ENCODE results near the gene DNAJA3. TPM values are rescaled to one million over a fixed set of nuclear protein-coding genes. Genes with fewer than 3 reads are reported as not detected.
A peak's percentile ranks its signal among the peaks of the same experiment; 100 is the strongest.

DNAJA3 gene
- total RNA-seq, 2 experiments from 2014 or later = 103 to 107 TPM

DNA sequence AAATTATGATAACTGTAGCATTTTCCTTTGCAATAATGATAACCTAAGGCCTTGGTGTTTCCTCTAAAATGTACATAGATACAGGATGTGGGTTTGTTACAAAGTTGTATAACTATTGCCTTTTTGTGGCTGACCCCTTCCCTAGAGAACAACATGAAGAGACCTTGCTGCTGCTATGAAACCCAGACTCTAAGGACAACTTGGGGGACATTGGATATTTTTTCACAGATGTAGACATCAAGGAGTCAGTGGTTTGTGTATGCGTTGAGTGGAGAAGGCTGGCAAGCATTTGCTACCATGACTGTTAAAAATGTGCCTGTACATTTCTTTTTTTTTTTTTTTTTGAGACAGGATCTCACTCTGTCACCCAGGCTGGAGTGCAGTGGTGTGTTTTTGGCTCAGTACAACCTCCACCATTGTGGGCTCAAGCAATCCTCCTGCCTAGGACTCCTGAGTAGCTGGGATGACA lies 62.9 kb downstream of the DNAJA3 start:
- no peak for DNase-seq
- Mint-ChIP-seq H3K9me3 (no peaks in the 10 kb centered on the region), H3K27me3 (no peaks in the 10 kb centered on the region), H3K27ac (peak overlapping the region; percentile 85), H3K4me1 (peaks cover 58% of the 10 kb centered on the region), H3K4me3 (no peak overlapping the region), H3K36me3 (peaks cover 37% of the 10 kb centered on the region)

DNA sequence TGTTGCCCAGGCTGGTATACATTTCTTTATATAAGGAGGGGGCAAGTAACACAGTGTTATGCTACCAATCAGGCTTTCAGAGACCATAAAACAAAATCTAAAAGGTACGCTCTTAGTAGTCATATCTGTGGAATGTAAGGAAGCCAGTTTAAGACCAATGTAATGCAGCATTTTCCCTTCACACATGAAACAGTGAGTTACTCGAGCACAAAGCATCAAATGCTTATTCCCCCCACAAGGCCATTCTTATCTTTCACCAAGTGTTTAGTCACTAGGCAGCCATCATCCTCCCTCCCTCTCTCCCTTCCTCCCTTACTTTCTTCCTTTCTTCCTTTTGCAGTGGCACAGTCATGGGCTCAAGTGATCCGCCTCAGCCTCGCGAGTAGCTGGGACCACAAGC lies 63.4 kb downstream of the DNAJA3 start:
- no peak for DNase-seq
- Mint-ChIP-seq H3K27me3 (no peaks in the 10 kb centered on the region), H3K4me1 (peaks cover 61% of the 10 kb centered on the region), H3K36me3 (peaks cover 37% of the 10 kb centered on the region), H3K9me3 (no peaks in the 10 kb centered on the region), H3K27ac (peak overlapping the region; percentile 85), H3K4me3 (no peak overlapping the region)

DNA sequence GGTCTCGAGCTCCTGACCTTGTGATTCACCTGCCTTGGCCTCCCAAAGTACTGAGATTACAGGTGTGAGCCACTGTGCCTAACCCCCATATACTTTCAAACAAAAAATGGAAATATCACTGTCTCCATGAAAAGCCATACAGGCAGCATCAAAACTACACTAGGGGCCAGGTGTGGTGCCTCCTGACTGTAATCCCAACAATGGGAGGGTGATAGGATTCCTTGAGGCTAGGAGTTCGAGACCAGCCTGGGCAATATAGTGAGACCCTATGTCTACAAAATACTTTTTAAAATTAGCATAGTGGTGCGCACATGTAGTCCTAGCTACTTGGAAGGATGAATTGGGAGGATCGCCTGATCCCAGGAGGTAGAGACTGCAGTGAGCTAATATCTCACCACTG lies 66.2 kb downstream of the DNAJA3 start:
- peak overlapping the region; percentile 61 for H3K27ac Mint-ChIP-seq
- no peak overlapping the region for H3K4me3 Mint-ChIP-seq
- H3K4me1 Mint-ChIP-seq = peaks cover 72% of the 10 kb centered on the region
- no peaks in the 10 kb centered on the region for H3K27me3 Mint-ChIP-seq
- no peaks in the 10 kb centered on the region for H3K9me3 Mint-ChIP-seq
- peaks cover 30% of the 10 kb centered on the region for H3K36me3 Mint-ChIP-seq
- no peak for DNase-seq

DNA sequence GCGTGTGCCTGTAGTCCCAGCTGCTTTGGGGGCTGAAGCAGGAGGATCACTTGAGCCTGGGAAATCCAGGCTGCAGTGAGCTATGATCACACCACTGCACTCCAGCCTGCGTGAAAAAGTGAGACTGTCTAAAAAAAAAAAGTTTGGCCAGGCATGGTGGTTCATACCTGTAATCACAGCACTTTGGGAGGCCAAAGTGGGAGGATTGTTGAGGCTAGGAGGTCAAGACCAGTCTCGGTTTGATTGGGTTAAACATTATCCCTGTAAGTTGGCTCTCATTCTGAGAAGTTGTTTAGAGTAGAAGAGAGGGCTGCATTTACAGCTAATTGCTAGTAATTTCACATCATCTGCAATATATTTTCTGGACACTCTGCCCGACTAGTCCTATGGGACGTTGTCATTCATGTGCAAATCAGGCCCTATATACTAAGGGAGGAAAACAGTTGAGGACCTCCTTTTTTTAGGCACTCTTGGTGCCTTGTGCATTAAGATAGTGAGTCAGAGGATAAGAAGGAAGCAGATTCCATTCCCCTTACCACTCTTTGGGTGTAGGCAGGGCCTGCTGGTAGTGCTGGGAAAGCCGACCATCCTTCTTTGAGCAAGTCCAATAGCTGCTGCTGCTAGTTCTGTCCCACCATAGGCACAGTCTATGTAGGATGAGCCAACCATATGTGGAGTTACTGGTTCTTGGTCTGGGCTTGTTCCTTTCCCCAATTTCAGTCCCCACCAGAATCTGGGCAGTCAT lies 69.2 kb downstream of the DNAJA3 start:
- H3K36me3 Mint-ChIP-seq = peaks cover 24% of the 10 kb centered on the region
- H3K4me1 Mint-ChIP-seq = peaks cover 77% of the 10 kb centered on the region
- H3K9me3 Mint-ChIP-seq = no peaks in the 10 kb centered on the region
- H3K27ac Mint-ChIP-seq = no peak overlapping the region
- no peaks in the 10 kb centered on the region for H3K27me3 Mint-ChIP-seq
- H3K4me3 Mint-ChIP-seq = no peak overlapping the region
- DNase-seq = no peak

DNA sequence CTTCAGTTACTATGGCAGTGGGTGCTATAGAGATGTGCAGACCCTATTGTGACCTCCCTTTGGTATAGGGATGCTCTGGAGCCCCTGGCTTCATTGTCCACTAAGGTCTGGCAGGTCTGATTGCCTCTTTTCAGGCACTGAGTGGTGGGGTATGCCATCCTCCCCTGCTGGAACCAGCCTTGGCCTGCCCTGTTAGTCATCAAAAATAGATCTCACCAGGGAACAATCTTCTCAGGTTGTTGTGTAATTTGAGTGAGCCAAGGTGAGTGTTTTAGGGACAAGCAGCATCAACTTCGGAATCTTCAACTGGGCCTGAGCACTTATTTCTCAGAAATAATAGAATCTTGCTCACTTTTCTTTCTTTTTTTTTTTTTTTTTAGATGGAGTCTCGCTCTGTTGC lies 70.1 kb downstream of the DNAJA3 start:
- Mint-ChIP-seq H3K4me3 (no peak overlapping the region), H3K27me3 (no peaks in the 10 kb centered on the region), H3K36me3 (peaks cover 24% of the 10 kb centered on the region), H3K9me3 (no peaks in the 10 kb centered on the region), H3K4me1 (peaks cover 78% of the 10 kb centered on the region), H3K27ac (no peak overlapping the region)
- no peak for DNase-seq

DNA sequence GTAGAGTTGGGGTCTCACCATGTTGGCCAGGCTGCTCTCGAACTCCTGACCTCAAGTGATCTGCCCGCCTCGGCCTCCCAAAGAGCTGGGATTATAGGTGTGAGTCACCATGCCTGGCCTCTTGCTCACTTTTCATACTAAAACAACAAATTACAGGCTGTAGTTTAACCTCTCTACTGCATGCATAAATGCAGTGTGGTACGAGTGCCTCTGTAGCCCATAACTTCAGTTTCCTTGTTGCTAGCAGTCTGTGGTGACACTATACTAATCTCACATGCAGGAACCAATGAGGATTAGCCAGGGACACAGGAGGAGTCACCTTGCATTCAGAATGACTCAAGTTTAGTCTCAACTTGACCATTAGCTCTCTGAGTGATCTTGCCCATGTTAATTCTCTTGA lies 70.6 kb downstream of the DNAJA3 start:
- H3K4me1 Mint-ChIP-seq = peaks cover 81% of the 10 kb centered on the region
- no peak overlapping the region for H3K4me3 Mint-ChIP-seq
- no peaks in the 10 kb centered on the region for H3K9me3 Mint-ChIP-seq
- peaks cover 24% of the 10 kb centered on the region for H3K36me3 Mint-ChIP-seq
- no peak overlapping the region for H3K27ac Mint-ChIP-seq
- DNase-seq = no peak
- no peaks in the 10 kb centered on the region for H3K27me3 Mint-ChIP-seq

DNA sequence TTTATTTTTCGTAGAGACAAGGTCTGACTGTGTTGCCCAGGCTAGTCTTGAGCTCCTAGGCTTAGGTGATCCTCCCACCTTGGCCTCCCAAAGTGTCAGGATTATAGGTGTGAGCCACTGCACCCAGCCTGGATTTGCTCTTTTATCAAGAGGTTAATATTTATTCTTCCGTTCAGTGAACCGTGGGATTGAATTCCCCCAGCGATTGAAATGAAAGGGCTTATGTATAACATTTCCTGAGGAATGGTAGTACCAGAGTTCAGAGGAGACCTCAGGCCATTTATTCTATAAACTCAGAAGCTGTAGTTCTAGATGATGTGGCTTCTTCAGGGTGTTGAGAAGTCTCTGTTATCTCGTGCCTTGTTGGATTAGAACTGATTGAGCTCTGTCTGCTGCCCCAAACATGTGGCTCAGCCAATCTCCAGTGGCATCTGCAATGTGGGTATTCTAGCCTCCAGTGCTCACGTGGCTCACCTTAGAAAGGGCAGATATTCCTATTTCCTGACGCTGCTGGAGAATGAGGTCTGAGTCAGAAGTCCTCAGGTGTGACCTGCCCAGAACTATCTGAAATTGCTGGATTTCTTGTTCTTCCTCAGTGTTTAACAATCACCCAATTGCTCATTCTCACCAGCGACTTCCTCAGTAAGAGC lies 73.0 kb downstream of the DNAJA3 start:
- Mint-ChIP-seq H3K36me3 (peaks cover 21% of the 10 kb centered on the region), H3K27me3 (no peaks in the 10 kb centered on the region), H3K4me1 (peaks cover 88% of the 10 kb centered on the region), H3K4me3 (no peak overlapping the region), H3K27ac (peak overlapping the region; percentile 36), H3K9me3 (no peaks in the 10 kb centered on the region)
- DNase-seq = no peak

DNA sequence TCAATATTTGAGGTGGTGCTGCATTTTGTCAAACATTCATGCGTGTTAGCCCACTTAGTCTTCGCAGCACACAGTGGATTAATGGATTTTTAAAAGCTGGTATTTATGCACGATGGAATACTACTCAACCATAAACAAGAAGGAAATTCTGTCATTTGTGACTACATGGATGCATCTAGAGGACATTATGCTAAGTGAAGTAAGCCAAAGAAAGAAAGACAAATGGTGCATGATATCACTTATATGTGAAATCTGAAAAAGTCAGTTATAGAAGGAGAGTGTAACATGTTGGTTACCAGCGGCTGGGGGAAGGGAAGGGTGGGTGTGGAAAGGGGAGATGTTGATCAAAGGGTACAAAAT lies 73.5 kb downstream of the DNAJA3 start:
- Mint-ChIP-seq H3K4me1 (peaks cover 89% of the 10 kb centered on the region), H3K27ac (no peak overlapping the region), H3K4me3 (no peak overlapping the region), H3K36me3 (peaks cover 20% of the 10 kb centered on the region), H3K27me3 (no peaks in the 10 kb centered on the region), H3K9me3 (no peaks in the 10 kb centered on the region)
- no peak for DNase-seq

DNA sequence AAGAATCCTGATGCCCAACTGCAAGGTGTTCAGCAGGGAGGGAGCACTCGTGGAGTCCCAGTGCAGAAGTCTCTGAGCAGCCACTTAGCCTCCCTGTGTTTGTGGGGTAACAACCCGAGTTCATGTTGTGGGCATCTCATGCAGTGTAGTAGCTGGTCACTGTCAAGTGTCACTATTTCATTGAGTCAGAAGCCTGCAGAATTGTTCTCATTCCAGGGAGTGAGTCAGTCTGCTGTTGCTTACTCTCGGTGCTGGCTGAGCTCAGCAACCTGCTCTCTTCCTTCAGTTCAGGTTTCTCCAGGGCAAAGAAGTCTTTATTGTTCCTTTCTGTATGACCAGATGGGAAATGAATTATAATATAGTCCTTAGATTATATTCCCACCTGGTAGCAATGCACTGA lies 74.6 kb downstream of the DNAJA3 start:
- no peak for DNase-seq
- no peak overlapping the region for H3K4me3 Mint-ChIP-seq
- H3K27ac Mint-ChIP-seq = no peak overlapping the region
- no peaks in the 10 kb centered on the region for H3K9me3 Mint-ChIP-seq
- peaks cover 16% of the 10 kb centered on the region for H3K36me3 Mint-ChIP-seq
- H3K27me3 Mint-ChIP-seq = no peaks in the 10 kb centered on the region
- H3K4me1 Mint-ChIP-seq = peaks cover 87% of the 10 kb centered on the region

DNA sequence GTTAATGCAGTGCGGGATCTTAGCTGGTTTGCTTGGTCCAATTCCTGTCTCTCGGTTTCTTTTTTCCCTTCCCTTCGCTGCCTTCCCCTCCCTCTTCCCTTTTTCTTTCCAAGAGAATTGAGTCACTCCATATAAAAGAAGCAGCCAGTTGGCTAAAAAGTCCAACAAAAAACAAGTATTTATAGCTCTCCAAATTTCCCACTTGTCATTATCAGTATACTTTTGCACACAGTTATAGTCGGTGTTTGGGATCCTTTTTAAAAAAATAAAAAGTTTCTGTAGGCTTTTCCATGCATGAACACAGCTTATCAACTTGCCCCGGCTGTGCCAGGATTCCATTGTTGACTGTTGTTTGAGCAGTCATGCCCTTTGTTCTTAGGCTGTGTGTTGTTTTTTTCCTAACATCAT lies 75.4 kb downstream of the DNAJA3 start:
- H3K9me3 Mint-ChIP-seq = no peaks in the 10 kb centered on the region
- no peaks in the 10 kb centered on the region for H3K27me3 Mint-ChIP-seq
- H3K4me1 Mint-ChIP-seq = peaks cover 88% of the 10 kb centered on the region
- H3K36me3 Mint-ChIP-seq = peaks cover 18% of the 10 kb centered on the region
- no peak overlapping the region for H3K4me3 Mint-ChIP-seq
- H3K27ac Mint-ChIP-seq = peak overlapping the region; percentile 57
- DNase-seq = no peak

DNA sequence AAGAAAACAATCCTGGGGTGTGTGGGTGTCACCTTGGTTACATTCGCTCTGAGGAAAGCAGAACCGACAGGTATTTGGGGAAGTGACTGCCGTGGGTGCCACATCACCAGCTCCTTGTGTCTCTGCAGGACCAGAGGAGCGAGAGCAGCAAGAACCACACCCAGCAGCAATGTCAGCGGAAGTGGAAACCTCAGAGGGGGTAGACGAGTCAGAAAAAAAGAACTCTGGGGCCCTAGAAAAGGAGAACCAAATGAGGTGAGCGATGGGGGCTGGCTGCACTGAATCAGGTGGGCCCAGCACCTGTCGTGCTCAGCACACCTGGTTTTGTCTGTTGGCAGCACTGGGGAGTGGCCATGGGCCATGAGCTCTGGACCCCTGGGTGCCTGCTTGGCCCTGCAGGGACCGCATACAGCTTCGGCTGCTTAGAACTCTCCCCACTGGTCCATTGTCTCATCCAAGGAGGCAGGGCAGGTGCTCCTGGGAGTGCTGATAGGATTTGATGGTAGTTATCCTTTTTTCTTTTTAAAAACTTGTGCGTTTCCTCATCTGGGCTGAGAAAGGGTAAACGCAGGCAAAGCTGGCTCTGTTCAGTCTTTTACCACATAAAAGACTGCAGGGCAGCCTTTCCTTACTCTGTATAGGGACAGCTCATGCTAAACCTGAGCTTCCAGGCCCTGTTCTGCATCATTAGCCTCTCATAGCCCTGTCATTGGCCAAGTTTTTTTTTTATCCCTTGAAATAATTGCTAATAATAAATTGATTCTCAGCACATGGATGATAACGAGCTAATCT lies 79.9 kb downstream of the DNAJA3 start:
- peak overlapping the region; percentile 90 for H3K27ac Mint-ChIP-seq
- H3K36me3 Mint-ChIP-seq = peaks cover 9% of the 10 kb centered on the region
- no peaks in the 10 kb centered on the region for H3K27me3 Mint-ChIP-seq
- no peaks in the 10 kb centered on the region for H3K9me3 Mint-ChIP-seq
- H3K4me3 Mint-ChIP-seq = peak overlapping the region; percentile 50
- DNase-seq = peak; percentile 69
- peaks cover 55% of the 10 kb centered on the region for H3K4me1 Mint-ChIP-seq

Other genes starting within 250 kb of the DNAJA3 start
- not detected for gene SRL, start 183.8 kb upstream of the DNAJA3 start, total RNA-seq
- gene TFAP4, start 152.8 kb upstream of the DNAJA3 start, total RNA-seq = 10 to 100 TPM; 44.2 to 44.9 TPM
- under 1 TPM; 0.08 to 0.16 TPM for gene GLIS2, start 109.8 kb upstream of the DNAJA3 start, total RNA-seq
- gene PAM16, start 74.5 kb upstream of the DNAJA3 start, total RNA-seq = 10 to 100 TPM; 73.0 to 73.9 TPM
- under 1 TPM in 1 of 2 experiments, not detected in 1; 0.08 TPM for gene VASN, start 54.0 kb upstream of the DNAJA3 start, total RNA-seq
- gene CORO7, start 9.3 kb upstream of the DNAJA3 start, total RNA-seq = 10 to 100 TPM; 66.2 to 73.1 TPM
- gene NMRAL1, start 48.8 kb downstream of the DNAJA3 start, total RNA-seq = 10 to 100 TPM; 62.5 to 64.4 TPM
- 10 to 100 TPM; 84.4 to 88.4 TPM for gene HMOX2, start 50.5 kb downstream of the DNAJA3 start, total RNA-seq
- gene CDIP1, start 112.9 kb downstream of the DNAJA3 start, total RNA-seq = 10 to 100 TPM; 33.0 to 33.3 TPM
- gene C16orf96, start 130.5 kb downstream of the DNAJA3 start, total RNA-seq = under 1 TPM; 0.08 to 0.20 TPM
- 10 to 100 TPM; 21.3 to 25.4 TPM for gene UBALD1, start 189.0 kb downstream of the DNAJA3 start, total RNA-seq
- 10 to 100 TPM; 63.7 to 64.3 TPM for gene MGRN1, start 199.0 kb downstream of the DNAJA3 start, total RNA-seq

Data from activated naive CD8-positive, alpha-beta T cell treated with anti-CD3 and anti-CD28 coated beads for 36 hours (primary cell).